Sigmoid colon (tissue), 7 donors: ENCODE measurements around the gene C14orf132. TPM values are rescaled to one million over a fixed set of nuclear protein-coding genes. Genes with fewer than 3 reads are reported as not detected.

ENCODE experiments used
- DNase-seq: peaks from one replicate; pipeline ENCODE4 v3.0.0-alpha.2; 2019
- H3K27ac ChIP-seq, 4 donors: fragments of 200-600 bp; sonication (generic); one replicate each; pipeline ENCODE4 v1.5.1; 2016 to 2019; ENCODE audit warnings: mild to moderate bottlenecking in 1 of 4
- H3K27me3 ChIP-seq, 3 donors: fragments of 200-600 bp; sonication (generic); one replicate each; pipeline ENCODE4 v1.5.1; 2019; ENCODE audit warnings: mild to moderate bottlenecking in 1 of 3
- H3K36me3 ChIP-seq, 4 donors: fragments of 200-600 bp; sonication (generic); one replicate each; pipeline ENCODE4 v1.5.1; 2016 to 2019
- H3K4me1 ChIP-seq, 4 donors: fragments of 200-600 bp; sonication (generic); one replicate each; pipeline ENCODE4 v1.5.1; 2017 to 2019
- H3K4me3 ChIP-seq, 4 donors: fragments of 200-600 bp; sonication (generic); one replicate each; pipeline ENCODE4 v1.5.1; 2017 to 2019; ENCODE audit warnings: mild to moderate bottlenecking in 2 of 4, moderate library complexity in 1 of 4
- H3K9me3 ChIP-seq, 4 donors: fragments of 200-600 bp in 3 of 4; sonication (generic) in 3 of 4; one replicate each; pipeline versions ENCODE4 v1.5.1 to v1.6.1; 2013 to 2019
- EP300 ChIP-seq, 4 donors: sonication (generic); formaldehyde crosslinking; IDR thresholded peaks; one replicate each; pipeline ENCODE4 v1.6.1; 2017; ENCODE audit warnings: antibody characterized with exemption in 4 of 4
- POLR2A ChIP-seq, 2 donors: fragments of 450-650 bp; IDR thresholded peaks; one replicate each; pipeline ENCODE4 v1.6.1; 2016; ENCODE audit warnings: antibody characterized with exemption in 2 of 2, mild to moderate bottlenecking in 2 of 2, moderate library complexity in 2 of 2
- POLR2AphosphoS5 ChIP-seq, 4 donors: sonication (generic); formaldehyde crosslinking; IDR thresholded peaks; one replicate each; pipeline ENCODE4 v1.6.1; 2017; ENCODE audit warnings: antibody characterized with exemption in 4 of 4
- WGBS, 2 donors: extraction: QIAGEN DNeasy Blood & Tissue Kit; methylation state at CpG; one replicate each; pipeline ENCODE4 v1.1.7; 2013; 5-methylcytosine and 5-hydroxymethylcytosine counted together
- intact Hi-C: fragments of 100-400 bp; cut with DNase I; formaldehyde crosslinking; loops from one replicate; pipeline ENCODE4 v1.15.1; 2023
- polyA plus RNA-seq, 3 donors: library from polyadenylated mRNA; stranded (reverse); fragments of 200-250 nt; gene quantifications; one replicate each; pipeline ENCODE4 v1.2.3, GENCODE V29; 2013
- total RNA-seq, 4 donors: library from RNA; depleted of rRNA; stranded (reverse); fragments of >200 nt; gene quantifications; one replicate each; pipeline ENCODE4 v1.1.0, GENCODE V29; 2016
- TF ChIP-seq, protein P1 (sequence below), 4 experiments: fragments of 450-650 bp in 3 of 4; fragments of 200-600 bp in 1 of 4; IDR thresholded peaks; one replicate each; pipeline ENCODE4 v1.5.1; 2016 to 2019; ENCODE audit warnings: antibody characterized with exemption in 4 of 4, mild to moderate bottlenecking in 3 of 4, moderate library complexity in 2 of 4
- donor health status: healthy with polysubstance abuse.
- donor health status: Bipolar disorder and iron deficiency.
- donor health status: healthy.

The C14orf132 gene
- total and polyA plus RNA-seq, 7 donors: 2.4 to 30.4 (median 10.4) TPM

DNA sequence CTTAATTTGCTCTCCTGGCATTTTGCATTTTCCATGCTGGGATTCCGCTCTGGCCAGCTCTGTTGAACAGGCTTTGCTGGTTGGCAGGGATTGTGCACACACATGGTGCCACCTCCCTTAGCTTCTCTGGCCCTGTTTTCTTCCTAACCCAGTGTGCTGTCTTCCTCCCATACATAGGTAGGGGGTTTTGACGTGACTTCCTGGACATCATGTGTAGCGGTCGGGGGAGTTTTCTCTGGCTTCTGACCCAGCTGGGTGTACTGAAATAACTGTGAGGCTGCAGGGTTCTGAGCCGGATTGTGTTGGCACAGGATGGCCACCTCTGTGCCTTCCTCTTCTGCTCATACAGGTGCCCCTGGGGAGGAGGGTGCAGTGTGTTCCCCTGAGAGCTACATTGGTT, 25.7 kb downstream of the C14orf132 start:
- intact Hi-C loops: no loop called here
- H3K4me3 ChIP-seq: no peak overlapping the region
- no peak overlapping the region for H3K27ac ChIP-seq
- no peaks in the 10 kb centered on the region for H3K9me3 ChIP-seq
- 65 to 72% methylated on average over 5 of the region's 5 CpGs for WGBS, 2 donors
- no peak for DNase-seq
- H3K36me3 ChIP-seq: no peaks in the 10 kb centered on the region
- peaks cover 0 to 30% (median 2%) of the 10 kb centered on the region in 4 donors for H3K4me1 ChIP-seq
- no peaks in the 10 kb centered on the region for H3K27me3 ChIP-seq
- TF ChIP-seq, protein P1, sequence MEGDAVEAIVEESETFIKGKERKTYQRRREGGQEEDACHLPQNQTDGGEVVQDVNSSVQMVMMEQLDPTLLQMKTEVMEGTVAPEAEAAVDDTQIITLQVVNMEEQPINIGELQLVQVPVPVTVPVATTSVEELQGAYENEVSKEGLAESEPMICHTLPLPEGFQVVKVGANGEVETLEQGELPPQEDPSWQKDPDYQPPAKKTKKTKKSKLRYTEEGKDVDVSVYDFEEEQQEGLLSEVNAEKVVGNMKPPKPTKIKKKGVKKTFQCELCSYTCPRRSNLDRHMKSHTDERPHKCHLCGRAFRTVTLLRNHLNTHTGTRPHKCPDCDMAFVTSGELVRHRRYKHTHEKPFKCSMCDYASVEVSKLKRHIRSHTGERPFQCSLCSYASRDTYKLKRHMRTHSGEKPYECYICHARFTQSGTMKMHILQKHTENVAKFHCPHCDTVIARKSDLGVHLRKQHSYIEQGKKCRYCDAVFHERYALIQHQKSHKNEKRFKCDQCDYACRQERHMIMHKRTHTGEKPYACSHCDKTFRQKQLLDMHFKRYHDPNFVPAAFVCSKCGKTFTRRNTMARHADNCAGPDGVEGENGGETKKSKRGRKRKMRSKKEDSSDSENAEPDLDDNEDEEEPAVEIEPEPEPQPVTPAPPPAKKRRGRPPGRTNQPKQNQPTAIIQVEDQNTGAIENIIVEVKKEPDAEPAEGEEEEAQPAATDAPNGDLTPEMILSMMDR (IDR thresholded peaks at IDR 0.05): no peak
- TF ChIP-seq POLR2AphosphoS5 (IDR thresholded peaks at IDR 0.05) (no peak), EP300 (IDR thresholded peaks at IDR 0.05) (no peak), POLR2A (IDR thresholded peaks at IDR 0.05) (no peak)

DNA sequence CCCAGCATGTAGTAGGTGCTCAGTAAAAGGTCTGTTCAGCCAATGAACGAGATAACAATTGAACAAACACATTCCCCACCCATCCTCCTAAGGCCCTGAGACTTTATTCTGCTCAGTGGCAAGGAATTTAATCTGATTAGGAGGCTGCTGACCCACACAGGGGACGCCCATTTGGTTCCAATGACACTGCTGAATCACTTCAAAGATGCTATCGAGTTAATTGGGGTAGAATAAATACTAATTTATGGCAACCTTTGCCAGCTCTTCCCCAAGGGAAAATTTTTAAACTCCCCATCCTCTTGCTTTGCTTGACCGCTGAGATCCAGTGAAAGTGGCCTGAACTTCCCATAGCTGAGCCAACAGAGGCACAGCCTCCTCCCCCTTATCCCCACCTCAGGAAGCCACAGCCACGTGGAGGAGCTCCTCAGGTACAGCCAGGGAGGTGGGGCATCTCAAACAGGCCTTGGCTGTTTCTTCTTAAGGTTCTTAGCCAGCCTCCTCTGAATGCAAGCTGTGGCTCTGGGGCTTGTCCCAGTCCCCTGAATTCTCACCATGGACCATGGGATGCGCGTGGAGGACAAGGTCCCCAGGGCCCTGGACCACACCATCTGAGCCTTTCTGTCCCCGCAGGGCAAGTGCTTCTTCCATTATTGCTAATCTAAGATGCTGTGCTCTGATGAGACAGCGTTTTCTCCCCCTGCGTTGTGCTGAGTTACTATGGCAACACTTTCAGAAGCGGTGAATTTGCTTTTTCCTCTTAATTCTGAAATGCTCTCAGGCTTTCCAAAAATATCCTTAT, 26.7 kb downstream of the C14orf132 start:
- Histone ChIP-seq H3K27me3 (no peaks in the 10 kb centered on the region), H3K4me1 (peaks cover 0 to 23% (median 2%) of the 10 kb centered on the region in 4 donors), H3K27ac (no peak overlapping the region), H3K4me3 (no peak overlapping the region), H3K9me3 (no peaks in the 10 kb centered on the region), H3K36me3 (no peaks in the 10 kb centered on the region)
- DNase-seq: no peak
- intact Hi-C loops: no loop called here
- TF ChIP-seq POLR2A (IDR thresholded peaks at IDR 0.05) (no peak), POLR2AphosphoS5 (IDR thresholded peaks at IDR 0.05) (no peak), EP300 (IDR thresholded peaks at IDR 0.05) (no peak)
- TF ChIP-seq, protein P1 (IDR thresholded peaks at IDR 0.05): no peak
- 51 to 59% methylated on average over 11 of the region's 11 CpGs for WGBS, 2 donors

DNA sequence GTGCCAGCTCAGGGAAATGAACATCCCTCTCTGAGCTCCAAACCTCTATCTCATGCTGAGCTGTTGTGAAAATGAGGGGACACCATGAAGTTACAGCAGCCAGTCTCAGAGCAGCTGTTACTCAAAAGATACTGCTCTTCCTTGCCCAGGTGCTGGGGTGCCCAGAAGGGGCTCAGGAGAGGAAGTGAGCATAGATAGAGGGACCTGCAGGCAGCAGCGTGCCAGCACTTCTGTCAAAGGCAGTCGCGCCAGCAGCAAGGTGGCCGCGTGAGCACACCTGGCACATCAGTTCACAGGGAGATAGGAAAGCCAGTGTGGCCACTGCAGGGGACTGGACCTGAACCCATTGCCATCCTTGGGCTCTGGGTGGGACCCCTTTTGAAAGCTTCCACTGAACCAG, 27.8 kb downstream of the C14orf132 start:
- TF ChIP-seq POLR2AphosphoS5 (IDR thresholded peaks at IDR 0.05): no peak
- no peak for TF ChIP-seq POLR2A (IDR thresholded peaks at IDR 0.05)
- TF ChIP-seq EP300 (IDR thresholded peaks at IDR 0.05): no peak
- TF ChIP-seq, protein P1 (IDR thresholded peaks at IDR 0.05): no peak
- WGBS, 2 donors: 90 to 91% methylated on average over 5 of the region's 5 CpGs
- intact Hi-C loops: no loop called here
- Histone ChIP-seq H3K4me3 (no peak overlapping the region), H3K36me3 (no peaks in the 10 kb centered on the region), H3K27ac (no peak overlapping the region), H3K4me1 (peaks cover 0 to 16% (median 0%) of the 10 kb centered on the region in 4 donors), H3K27me3 (no peaks in the 10 kb centered on the region), H3K9me3 (no peaks in the 10 kb centered on the region)
- no peak for DNase-seq

DNA sequence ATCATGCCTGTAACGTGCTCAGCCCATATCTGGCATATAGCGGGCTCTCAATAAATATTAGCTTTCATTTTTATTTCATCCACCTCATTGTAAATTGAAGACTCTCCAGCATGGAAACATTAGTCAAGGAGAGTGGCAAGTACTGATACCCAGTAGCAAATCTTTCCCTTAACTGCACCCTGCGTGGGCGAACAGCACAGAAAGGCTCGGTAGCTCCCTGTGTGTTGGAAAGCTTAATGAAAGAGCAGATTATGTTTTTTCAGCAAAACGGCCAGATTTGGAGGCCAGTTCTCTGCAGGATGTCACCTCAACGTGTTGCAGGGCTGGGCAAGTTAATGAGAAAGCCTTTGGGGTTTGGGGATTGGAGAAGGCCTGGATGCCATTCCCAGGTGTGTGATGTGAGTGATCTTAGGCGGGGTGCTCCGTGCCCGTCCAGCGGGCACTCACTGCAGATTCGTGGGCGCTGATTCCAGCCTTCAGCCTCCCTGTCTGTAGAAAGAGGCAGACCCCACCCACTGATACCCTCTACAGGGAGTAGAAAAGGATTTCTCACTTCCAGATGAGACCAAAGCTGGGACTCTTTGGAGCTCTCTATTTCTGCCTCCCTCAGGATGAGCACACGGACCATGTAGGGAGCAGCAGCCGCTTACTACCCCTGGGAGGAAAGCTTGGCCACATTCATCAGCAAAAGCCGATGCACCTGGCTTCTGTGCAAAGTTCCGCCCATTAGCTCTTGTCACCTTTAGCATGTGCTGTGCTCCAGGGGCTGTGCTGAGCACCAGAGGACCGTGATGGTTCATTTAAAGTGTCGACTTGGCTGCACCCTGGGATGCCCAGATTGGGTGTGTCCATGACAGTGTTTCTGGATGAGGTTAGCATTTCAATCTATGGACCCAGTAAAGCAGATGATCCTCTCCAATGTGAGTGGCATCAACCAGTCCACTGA, 29.1 kb downstream of the C14orf132 start:
- no peak for DNase-seq
- intact Hi-C loops: no loop called here
- Histone ChIP-seq H3K27me3 (no peaks in the 10 kb centered on the region), H3K4me1 (peaks cover 0 to 16% (median 0%) of the 10 kb centered on the region in 4 donors), H3K9me3 (no peaks in the 10 kb centered on the region), H3K27ac (no peak overlapping the region), H3K36me3 (no peaks in the 10 kb centered on the region), H3K4me3 (no peak overlapping the region)
- TF ChIP-seq POLR2AphosphoS5 (IDR thresholded peaks at IDR 0.05) (no peak), EP300 (IDR thresholded peaks at IDR 0.05) (no peak), POLR2A (IDR thresholded peaks at IDR 0.05) (no peak)
- TF ChIP-seq, protein P1 (IDR thresholded peaks at IDR 0.05): no peak
- WGBS, 2 donors: 71 to 82% methylated on average over 19 of the region's 19 CpGs
